ENCODE measurements around the gene JKAMP.

DNA sequence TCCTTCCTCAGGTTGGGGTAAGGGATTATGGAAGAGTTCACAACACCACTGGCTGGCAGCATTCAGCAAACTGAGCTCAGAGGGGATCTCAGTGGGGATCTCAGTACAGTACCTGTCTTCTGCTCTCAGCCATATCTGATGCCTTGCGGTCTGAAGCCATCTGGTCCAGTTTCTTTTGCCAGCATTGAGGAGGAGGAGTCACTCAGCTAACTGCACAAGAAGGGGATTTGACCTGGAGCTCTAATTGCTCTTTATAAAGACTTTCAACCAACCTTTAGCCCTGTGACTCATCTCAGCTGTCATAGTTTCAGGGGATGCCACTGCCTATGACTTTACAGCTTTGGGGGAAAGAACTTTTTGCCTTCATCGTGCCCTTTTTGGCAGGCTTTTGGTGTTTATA, 44.9 kb downstream of the JKAMP start:
- TF ChIP-seq, protein P1, sequence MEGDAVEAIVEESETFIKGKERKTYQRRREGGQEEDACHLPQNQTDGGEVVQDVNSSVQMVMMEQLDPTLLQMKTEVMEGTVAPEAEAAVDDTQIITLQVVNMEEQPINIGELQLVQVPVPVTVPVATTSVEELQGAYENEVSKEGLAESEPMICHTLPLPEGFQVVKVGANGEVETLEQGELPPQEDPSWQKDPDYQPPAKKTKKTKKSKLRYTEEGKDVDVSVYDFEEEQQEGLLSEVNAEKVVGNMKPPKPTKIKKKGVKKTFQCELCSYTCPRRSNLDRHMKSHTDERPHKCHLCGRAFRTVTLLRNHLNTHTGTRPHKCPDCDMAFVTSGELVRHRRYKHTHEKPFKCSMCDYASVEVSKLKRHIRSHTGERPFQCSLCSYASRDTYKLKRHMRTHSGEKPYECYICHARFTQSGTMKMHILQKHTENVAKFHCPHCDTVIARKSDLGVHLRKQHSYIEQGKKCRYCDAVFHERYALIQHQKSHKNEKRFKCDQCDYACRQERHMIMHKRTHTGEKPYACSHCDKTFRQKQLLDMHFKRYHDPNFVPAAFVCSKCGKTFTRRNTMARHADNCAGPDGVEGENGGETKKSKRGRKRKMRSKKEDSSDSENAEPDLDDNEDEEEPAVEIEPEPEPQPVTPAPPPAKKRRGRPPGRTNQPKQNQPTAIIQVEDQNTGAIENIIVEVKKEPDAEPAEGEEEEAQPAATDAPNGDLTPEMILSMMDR (optimal IDR thresholded peaks at IDR 0.05 in 1 of 3, IDR thresholded peaks at IDR 0.05 in 1 of 3, conservative IDR thresholded peaks at IDR 0.05 in 1 of 3; ENCODE audit: extremely low read depth in 1 of 3, insufficient read depth in 2 of 3, low read length in 3 of 3) = no peak
- no peak for TF ChIP-seq EZH2 (IDR thresholded peaks at IDR 0.05; ENCODE audit: low read length)
